ENCODE results near the gene DPEP1. TPM values are rescaled to one million over a fixed set of nuclear protein-coding genes. Genes with fewer than 3 reads are reported as not detected.

Gene DPEP1
- total RNA-seq, 1 donor from 2014 or later: not detected

GRCh38 chr16:89595330-89596060, 17.9 kb upstream of the DPEP1 start:
- intact Hi-C loops (cut with DNase I): no loop called here
- DNase-seq (ENCODE audit: low spot score) (no peak), ATAC-seq (no peak)

- intact Hi-C loops (cut with DNase I): no loop called here
- ATAC-seq: no peak
- DNase-seq (ENCODE audit: low spot score): no peak
Measured at GRCh38 chr16:89596061-89596689, 17.3 kb upstream of the DPEP1 start.

DNA sequence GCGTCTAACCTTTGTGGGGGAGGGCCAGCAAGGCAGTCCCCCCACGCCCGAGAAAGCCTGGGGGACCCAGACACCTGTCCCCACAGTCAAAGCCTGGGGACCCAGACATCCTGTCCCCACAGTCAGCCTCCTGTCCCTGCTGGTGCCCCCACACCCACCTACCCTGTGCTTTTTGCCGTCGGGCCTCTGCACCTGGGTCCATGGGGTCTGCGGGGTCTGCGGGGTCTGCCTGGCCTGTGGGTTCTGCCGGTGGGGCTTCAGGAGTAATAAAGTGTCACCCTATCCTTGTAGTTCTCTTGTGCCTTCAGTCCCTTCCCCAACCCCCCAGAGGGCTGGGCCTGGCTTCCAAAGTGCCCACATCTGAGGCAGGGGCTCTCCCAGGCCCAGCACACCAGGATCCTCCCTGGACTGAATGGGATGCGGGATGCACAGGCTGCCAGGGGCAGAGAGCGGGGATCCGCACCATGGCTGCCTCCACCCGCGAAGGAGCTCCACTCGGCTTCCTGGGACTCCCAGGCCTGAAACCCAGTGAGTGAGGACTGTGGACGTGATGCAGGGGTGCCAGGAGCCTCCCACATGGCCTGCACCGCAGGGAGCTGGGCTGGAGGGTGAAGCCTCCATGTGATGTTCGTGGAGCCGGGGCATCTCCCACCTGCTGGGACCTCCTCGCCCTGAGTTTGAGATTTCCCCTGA, 16.3 kb upstream of the DPEP1 start:
- intact Hi-C loops (cut with DNase I): no loop called here
- ATAC-seq (no peak), DNase-seq (ENCODE audit: low spot score) (no peak)

- intact Hi-C loops (cut with DNase I): no loop called here
- DNase-seq (ENCODE audit: low spot score) (no peak), ATAC-seq (no peak)
Measured at GRCh38 chr16:89598199-89598598, 15.2 kb upstream of the DPEP1 start.

GRCh38 chr16:89599451-89599858, 14.0 kb upstream of the DPEP1 start:
- intact Hi-C loops (cut with DNase I): no loop called here
- no peak for ATAC-seq
- no peak for DNase-seq (ENCODE audit: low spot score)

- DNase-seq (ENCODE audit: low spot score) (no peak), ATAC-seq (no peak)
- intact Hi-C loops (cut with DNase I): no loop called here
Measured at GRCh38 chr16:89599902-89600301, 13.5 kb upstream of the DPEP1 start.

GRCh38 chr16:89600427-89600826, 13.0 kb upstream of the DPEP1 start:
- peak; percentile 16 for ATAC-seq
- no peak for DNase-seq (ENCODE audit: low spot score)
- intact Hi-C loops (cut with DNase I): no loop called here

- intact Hi-C loops (cut with DNase I): no loop called here
- DNase-seq (ENCODE audit: low spot score) (no peak), ATAC-seq (no peak)
Measured at GRCh38 chr16:89600956-89601355, 12.5 kb upstream of the DPEP1 start.

DNA sequence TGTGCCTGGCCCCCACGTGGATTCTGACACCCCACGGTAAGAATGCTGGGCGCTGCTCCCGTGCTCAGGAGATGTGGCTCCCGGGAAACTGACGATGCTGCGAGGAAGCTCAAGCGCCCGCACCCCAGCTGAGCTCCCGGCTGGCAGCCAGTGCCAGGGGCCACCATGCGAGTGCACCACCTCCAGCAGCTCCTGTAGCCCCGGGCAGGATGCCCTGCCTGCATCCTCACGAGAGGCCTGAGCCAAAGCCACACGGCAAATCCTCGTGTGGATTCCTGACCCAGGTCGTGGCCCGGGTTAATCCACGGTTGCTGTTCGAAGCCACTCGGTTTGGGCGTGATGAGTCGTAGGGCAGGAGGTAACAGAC, 11.6 kb upstream of the DPEP1 start:
- intact Hi-C loops (cut with DNase I): no loop called here
- ATAC-seq: no peak
- no peak for DNase-seq (ENCODE audit: low spot score)

DNA sequence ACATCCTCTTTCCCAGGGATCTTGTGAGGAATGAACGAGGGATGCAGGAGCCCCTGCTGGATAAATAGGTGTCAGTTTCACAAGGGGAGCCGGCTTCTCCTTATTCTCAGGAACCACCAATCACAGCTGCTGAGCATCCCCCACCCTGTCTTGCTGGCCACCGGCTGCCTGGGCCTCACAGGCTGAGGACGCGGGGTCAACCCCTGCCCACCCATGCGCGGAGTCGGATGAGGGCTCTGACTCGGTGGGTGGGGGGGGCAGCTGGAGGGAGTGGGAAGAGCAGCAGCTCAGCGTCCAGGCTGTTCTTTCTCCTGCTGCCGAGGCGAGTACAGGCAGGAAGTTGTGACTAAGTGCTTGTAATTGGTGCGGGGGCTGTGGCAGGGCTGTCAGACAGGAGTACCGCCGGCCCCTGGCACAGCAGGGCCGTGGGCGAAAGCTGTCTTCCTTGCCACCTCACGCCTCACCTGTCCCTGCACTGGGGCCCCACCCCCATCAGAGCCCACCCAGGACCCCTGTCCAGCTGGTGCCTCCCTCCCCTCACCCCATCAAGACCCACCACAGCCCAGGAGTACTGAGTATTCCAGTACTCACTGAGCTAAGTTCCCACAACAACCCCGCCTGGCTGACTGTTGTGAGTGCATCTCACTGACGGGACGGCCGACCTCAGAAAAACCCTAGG, 11.0 kb upstream of the DPEP1 start:
- intact Hi-C loops (cut with DNase I): no loop called here
- peak; percentile 38 for ATAC-seq
- DNase-seq (ENCODE audit: low spot score): no peak

- DNase-seq (ENCODE audit: low spot score) (no peak), ATAC-seq (no peak)
- intact Hi-C loops (cut with DNase I): no loop called here
Measured at GRCh38 chr16:89602952-89603590, 10.4 kb upstream of the DPEP1 start.

- intact Hi-C loops (cut with DNase I): no loop called here
- DNase-seq (ENCODE audit: low spot score) (no peak), ATAC-seq (no peak)
Measured at GRCh38 chr16:89604764-89605163, 8.7 kb upstream of the DPEP1 start.

- DNase-seq (ENCODE audit: low spot score) (peak; percentile 50), ATAC-seq (no peak)
- intact Hi-C loops (cut with DNase I): no loop called here
Measured at GRCh38 chr16:89605186-89605970, 8.1 kb upstream of the DPEP1 start.

GRCh38 chr16:89606006-89606405, 7.4 kb upstream of the DPEP1 start:
- ATAC-seq: no peak
- DNase-seq (ENCODE audit: low spot score): no peak
- intact Hi-C loops (cut with DNase I): no loop called here

GRCh38 chr16:89607453-89607852, 6.0 kb upstream of the DPEP1 start:
- intact Hi-C loops (cut with DNase I): no loop called here
- ATAC-seq: no peak
- DNase-seq (ENCODE audit: low spot score): no peak

- intact Hi-C loops (cut with DNase I): no loop called here
- ATAC-seq (no peak), DNase-seq (ENCODE audit: low spot score) (no peak)
Measured at GRCh38 chr16:89607937-89608740, 5.3 kb upstream of the DPEP1 start.

DNA sequence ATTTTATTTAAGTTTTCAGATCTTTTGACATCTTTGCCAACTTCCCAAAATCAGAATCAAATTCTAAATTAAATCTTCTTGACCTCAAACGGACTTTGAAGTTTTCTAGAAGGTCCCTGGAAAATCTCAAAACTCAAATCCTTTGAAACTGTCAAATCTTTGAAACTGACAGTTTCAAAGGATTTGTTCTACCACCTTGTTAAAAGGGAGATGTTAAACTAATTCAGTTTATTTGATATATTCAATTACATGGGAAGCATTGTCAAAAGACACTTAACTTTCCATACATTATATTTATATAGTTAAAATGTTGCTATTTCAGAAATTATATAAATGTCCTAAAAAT, 3.4 kb upstream of the DPEP1 start:
- intact Hi-C loops (cut with DNase I): no loop called here
- DNase-seq (ENCODE audit: low spot score): no peak
- no peak for ATAC-seq

Data from sciatic nerve (tissue), 2 donors.